HG02852 (cell line): Measurements from ENCODE around the gene PTPRD.

Source experiments
- ATAC-seq: cut with Tn5 transposase; IDR thresholded peaks from one replicate; pipeline ENCODE4 v1.9.1; 2021; ENCODE audit warnings: mild to moderate bottlenecking, moderate library complexity; ENCODE audit not compliant: unreplicated experiment

PTPRD gene

DNA sequence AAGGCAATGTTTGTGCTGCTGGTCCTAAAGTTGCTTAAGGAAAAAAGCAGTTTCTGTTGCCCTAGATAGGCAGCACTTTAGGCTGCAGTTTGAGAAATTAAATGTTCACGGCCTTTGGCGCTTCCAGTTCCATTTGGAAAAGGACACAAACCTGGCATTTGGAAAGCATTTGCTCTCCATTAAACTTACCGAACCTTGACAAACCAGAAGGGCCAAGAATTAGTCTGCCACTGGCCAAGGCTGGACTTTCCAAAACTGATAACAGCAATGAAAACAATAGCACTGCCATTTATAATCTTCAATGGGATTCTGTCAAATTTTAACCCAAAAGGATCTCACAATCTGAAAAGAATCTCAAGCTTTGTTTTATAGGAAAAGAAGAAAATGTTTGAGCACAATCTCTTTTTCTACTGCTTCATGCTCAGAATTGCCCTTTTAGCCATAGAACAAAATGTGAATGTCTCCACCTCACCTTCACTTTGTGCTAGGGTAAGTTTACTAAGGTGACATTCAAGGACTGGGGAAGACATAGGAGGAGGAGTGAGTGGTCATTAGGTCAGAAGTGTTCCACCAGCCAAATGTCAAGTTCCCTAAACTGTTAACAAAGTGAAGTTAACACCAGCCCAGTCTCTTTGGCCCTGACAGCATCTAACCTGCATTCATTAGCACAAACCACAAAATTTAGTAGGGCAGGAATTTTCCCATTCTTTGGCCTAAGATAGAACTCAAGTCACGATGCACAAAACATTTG is 2229.8 kb downstream of the PTPRD start:
- no peak for ATAC-seq

DNA sequence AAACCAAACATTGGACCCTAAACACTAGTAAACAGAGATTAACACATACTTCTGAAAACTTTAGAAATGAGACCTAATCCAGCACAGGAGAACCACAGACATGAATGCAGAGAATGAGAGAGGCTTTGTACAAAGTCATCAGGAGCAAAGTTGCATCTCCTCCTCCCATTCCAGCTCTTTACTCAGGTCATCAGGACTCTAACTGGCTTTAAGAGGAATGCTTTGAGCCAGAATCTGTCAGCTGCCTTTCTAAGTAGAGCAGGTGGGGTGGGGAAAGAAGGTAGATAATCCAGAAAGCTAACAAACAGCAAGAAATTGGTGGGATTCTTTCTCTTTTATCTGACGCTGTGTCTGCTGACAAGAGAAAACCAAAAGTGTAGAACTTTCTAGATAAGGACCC is 2230.5 kb downstream of the PTPRD start:
- ATAC-seq = no peak

- ATAC-seq = no peak
Measured at GRCh38 chr9:8381601-8382000, 2231.2 kb downstream of the PTPRD start.

DNA sequence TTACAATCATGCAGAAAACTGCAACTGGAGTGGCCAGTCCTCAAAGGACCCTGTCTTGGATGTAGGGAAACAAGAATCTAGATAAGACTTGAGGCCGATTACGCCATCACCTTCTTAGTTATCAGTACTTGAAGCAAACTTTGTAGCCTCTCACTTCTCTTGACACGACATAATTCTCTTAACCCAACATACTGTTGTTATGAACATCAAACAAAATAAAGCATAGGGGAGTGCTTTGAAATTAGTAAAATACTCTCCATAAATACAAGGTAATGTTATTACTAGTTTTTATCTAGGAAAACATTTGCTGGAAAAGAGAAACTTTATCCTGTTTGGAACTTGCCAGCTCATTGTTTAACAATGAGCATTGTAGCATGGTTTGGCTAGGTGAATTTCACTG is 2238.3 kb downstream of the PTPRD start:
- ATAC-seq = no peak

DNA sequence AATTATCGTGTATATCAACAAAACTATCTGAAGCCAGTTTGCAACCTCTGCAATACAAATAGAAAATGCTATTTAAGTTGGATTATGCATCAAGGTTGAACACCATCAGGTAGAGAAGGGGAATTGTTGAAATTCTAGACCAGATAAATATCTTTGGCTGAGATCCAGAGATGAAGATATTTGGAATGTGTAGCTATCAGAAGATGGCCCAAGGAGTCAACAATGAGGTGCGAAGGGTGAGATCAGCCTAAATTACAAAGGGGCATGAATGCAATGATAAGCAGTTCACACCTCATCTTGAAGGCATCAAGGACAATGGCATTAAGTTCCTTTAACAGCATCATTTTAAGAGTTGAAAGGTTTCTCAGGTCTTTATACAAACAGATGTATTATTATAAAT is 2241.1 kb downstream of the PTPRD start:
- ATAC-seq = no peak

- no peak for ATAC-seq
Measured at GRCh38 chr9:8366161-8366926, 2246.5 kb downstream of the PTPRD start.

GRCh38 chr9:8365466-8366160 is 2247.2 kb downstream of the PTPRD start:
- no peak for ATAC-seq

- no peak for ATAC-seq
Measured at GRCh38 chr9:8365029-8365428, 2247.8 kb downstream of the PTPRD start.

- ATAC-seq = no peak
Measured at GRCh38 chr9:8364026-8364752, 2248.6 kb downstream of the PTPRD start.

DNA sequence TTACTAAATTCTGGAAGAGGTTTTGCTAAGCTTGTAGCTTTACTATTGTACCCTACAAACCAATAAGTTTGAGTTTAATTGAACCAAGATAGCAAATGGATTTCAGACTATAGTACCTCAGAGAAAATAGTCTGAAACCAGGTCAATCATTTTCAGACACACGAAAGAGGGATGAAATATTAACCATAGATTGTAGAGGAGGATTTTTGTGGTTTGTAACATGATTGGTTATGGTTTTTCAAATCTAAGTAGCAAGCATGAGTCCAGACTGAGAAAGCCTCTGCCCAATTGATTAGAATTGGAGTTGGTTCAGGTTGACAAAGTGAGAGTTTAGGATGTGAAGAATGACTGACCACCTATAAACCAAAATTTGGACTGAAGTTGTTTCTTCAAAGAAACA is 2250.6 kb downstream of the PTPRD start:
- no peak for ATAC-seq

GRCh38 chr9:8361364-8361763 is 2251.4 kb downstream of the PTPRD start:
- no peak for ATAC-seq

DNA sequence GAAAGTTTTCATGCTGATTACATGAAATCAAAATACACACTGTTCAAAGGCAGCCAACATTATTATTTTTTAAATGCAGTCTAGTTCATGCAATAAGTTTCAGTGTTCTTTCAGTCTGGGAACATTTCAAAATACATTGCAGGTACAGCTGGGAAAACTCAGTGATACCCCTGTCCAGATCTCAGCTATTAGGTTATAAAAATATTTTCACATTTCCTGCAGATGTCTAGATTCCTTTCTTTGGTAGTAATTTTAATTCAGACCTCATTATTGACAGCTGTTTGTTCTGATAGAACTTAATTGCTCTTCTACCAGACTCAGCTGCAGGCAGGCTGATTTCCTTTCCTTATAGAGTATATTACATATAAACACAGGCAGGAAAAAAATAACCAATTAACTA is 2256.4 kb downstream of the PTPRD start:
- no peak for ATAC-seq

DNA sequence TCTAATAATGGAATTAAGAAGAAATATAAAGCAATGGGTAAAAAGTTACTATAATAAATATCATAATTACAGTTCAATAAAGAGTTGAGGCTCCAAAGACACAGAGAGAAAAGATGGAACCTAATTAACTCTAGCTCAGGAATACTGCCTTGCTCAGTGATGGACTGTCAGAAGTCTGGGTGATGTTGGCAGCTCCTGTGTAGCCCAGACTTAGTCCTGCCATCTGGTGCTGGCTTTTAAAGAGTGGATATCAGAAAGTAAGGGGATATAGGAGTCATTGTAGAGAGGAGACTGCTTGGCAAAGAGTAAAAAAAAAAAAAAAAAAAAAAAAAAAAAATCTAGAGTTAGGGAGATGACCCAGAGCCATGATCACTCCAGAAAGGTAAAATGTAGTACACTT is 2261.4 kb downstream of the PTPRD start:
- no peak for ATAC-seq

DNA sequence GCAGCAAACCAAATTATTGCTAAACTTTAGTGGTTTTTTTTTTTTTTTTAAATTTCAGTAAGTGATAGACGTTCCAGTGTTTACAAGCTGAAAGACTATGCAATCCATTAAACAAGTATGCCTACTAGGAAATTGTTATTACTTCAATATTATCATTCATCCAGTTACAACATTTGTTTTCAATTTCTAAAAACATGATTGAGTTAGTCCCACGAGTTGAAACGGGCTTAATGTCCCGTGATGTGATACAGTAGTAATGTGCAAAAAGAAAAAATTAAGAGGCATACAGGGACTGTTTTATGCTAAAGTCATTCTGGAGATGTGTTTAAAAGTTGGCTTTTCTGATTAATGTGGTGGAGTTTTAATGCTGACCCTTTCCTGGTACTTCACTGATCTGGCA is 2262.9 kb downstream of the PTPRD start:
- ATAC-seq = no peak

DNA sequence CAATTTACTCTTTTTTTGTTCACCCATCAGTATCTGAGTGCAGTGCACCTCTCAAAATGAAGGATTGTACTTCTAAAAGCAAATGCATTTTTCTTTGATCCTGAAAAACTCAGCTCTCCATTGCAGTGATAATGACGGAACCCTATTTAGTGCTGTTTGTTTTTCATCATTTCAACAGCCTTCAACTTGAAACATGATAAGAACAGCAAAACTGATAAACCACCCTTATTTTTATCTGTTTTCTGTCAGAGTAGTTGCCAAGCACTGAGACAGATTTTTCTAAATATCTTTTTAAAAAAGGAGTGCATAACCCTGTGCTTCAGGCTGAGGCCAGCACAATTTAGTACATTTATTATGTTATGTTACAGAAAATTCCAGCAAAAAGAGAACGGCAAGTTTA is 2263.4 kb downstream of the PTPRD start:
- ATAC-seq = no peak

DNA sequence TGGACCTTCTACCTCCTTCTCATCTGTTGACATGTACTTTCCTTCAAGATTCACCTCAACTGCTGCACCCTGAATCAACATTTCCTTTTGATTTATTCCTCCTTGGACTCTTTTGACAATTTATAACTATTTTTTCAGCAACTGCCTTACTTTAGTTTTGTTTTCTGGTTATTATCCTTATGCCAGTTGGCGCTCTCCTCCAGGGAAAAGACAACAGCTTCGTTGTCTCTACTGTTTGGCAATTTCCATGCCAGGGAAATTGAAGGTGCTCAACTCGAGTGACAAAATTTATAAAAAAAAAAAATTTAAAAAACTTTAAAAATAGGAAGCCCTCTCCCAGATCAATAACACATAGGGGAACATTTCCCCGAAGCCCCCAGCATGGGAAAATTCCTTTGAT is 2264.0 kb downstream of the PTPRD start:
- no peak for ATAC-seq

DNA sequence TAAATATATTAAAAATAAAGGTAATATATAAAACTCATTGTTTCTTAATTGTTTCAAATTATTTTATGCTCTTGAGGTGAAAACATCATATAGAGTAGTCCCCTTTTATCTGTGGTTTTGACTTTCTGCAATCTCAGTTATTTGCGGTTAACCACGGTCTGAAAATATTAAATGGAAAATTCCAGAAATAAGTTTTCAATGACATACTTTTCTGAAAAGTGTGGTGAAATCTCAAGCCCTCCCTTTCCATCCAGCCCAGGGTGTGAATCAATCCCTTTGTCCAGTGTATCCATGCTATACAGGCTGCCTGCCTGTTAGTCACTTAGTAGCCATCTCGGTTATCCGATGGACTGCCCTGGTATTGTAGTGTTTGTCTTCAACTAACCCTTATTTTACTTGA is 2266.5 kb downstream of the PTPRD start:
- no peak for ATAC-seq

DNA sequence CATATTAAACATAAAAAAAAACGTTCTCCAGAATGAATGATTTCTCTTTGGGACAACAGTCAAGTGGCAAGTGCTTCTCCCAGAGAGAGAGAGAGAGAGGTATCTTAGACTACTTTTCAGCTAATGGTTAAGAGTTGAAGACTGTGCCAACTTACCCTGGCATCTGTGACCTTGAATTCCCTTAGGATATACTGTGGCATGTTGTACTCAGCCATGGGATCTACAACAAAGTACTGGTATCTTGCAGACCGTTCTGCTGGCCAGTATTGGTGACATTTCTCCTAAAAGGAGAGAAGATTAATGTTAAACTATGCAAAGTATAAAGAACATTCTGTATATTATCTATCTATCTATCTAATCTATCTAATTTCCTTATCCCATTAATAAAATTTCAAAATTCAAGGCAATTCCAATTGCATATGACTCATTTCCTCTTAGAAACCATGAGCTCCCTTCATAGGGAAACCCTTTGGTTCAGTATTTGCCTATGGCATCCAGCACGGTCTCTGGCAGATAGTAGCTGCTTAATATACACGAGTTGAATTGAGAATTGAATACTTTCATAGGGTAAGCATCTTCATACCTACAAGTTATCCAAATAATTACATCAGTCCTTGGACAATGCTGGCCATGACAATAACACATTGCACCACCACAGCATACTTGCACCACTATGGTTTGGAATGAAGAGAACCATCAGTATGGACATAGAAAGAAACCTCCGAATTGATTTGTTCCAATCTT is 2273.9 kb downstream of the PTPRD start:
- no peak for ATAC-seq

DNA sequence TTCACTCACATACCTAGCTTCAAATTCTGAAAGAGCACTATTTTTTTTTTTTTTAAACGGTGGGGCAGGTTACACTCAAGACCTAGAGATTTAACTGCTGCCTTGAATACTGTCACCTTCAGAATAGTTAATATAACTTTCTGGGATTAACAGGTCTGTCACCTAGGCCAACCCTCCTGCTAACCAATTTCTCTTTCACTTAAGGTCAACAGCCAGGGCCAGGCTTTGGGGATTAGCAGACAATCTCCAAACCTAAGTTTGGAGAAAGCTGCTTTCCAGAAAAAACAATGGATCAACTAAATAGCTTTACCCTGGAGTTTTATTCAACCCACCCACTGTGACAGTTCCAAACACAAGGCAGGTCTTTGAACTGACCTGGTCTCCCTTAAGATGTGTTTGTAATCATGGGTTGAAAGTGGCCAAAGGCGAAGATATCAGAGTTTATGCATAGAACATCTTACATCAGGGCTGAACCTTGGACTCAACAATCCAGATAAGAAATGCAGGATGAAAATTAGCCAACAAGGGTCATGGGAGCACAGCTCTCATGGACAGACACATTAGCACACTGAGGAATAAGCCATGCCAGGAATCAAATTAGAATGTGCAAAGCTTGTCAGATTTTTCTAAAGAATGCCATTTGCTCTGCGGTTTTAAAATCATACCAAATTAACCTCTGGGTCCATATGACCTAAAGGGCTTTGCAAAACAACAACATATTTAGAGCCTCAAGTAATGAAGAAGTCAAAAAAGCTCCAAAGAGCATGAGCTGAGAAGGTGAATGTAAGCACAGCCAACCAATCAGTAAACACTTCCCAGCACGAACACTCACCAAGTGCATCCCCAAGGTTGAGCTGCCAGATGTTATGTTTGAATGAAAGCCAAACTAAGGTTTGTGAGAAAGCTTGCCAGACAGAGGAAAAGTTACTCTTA is 2274.7 kb downstream of the PTPRD start:
- no peak for ATAC-seq
